GM23338 (cell line): Measurements from ENCODE around the gene SYT9.

Experiments used
- CREB1 ChIP-seq: fragments of 250-450 bp; sonication (Bioruptor Pico); IDR thresholded peaks from 2 replicates; pipeline ENCODE4 v1.5.0; 2020; ENCODE audit warnings: low read depth, mild to moderate bottlenecking, moderate library complexity
- EZH2 ChIP-seq: fragments of 200-600 bp; sonication (generic); IDR thresholded peaks from one replicate; pipeline ENCODE4 v1.8.0; 2017; ENCODE audit warnings: antibody characterized with exemption, mild to moderate bottlenecking, low read depth; ENCODE audit not compliant: unreplicated experiment
- NANOG ChIP-seq: IDR thresholded peaks from 2 replicates; pipeline ENCODE4 v1.6.1; 2016; ENCODE audit warnings: antibody characterized with exemption, borderline replicate concordance
- POLR2AphosphoS5 ChIP-seq: IDR thresholded peaks from 2 replicates; pipeline ENCODE4 v1.6.1; 2016; ENCODE audit warnings: antibody characterized with exemption, low read depth
- STAT1 ChIP-seq: IDR thresholded peaks from one replicate; pipeline ENCODE4 v1.6.1; 2016; ENCODE audit warnings: antibody characterized with exemption; ENCODE audit not compliant: unreplicated experiment
- ZNF114 ChIP-seq: fragments of 250-450 bp; sonication (Bioruptor Pico); IDR thresholded peaks from 2 replicates; pipeline ENCODE4 v1.5.0; 2020; ENCODE audit warnings: mild to moderate bottlenecking, moderate library complexity
- ZNF331 ChIP-seq: fragments of 250-450 bp; sonication (Bioruptor Pico); IDR thresholded peaks from 2 replicates; pipeline ENCODE4 v1.5.0; 2020; ENCODE audit warnings: low read depth, mild to moderate bottlenecking, moderate library complexity
- TF ChIP-seq, protein P1 (sequence below), 2 experiments: fragments of 200-600 bp in 1 of 2; sonication (generic) in 1 of 2; conservative IDR thresholded peaks; 2 replicates each; pipeline versions ENCODE4 v1.5.1 to v1.6.1; 2016 to 2017; ENCODE audit warnings: antibody characterized with exemption in 2 of 2, low read depth in 2 of 2, mild to moderate bottlenecking in 2 of 2, moderate library complexity in 1 of 2
- TF ChIP-seq, protein P2 (sequence below): IDR thresholded peaks from one replicate; pipeline ENCODE4 v1.6.1; 2018; ENCODE audit warnings: antibody characterized with exemption; ENCODE audit not compliant: unreplicated experiment

DNA sequence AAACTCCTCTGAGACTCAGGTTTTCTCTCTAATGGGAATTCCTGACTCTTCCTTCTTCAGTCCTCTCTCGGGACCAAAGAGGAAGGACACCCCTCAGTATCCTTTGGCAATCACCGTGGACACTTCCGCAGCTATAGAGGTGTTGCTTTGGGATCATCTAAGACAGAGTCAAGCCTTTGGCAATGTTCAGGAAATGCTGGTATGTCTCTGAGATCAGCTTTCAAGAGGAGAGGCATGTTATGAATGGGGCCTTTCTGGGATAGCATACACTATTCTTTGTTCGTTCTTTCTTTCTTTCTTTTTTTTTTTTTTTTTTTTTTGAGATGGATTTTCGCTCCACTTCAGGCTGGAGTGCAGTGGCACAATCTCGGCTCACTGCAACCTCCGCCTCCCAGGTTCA lies 219.4 kb downstream of the SYT9 start:
- TF ChIP-seq, protein P1, sequence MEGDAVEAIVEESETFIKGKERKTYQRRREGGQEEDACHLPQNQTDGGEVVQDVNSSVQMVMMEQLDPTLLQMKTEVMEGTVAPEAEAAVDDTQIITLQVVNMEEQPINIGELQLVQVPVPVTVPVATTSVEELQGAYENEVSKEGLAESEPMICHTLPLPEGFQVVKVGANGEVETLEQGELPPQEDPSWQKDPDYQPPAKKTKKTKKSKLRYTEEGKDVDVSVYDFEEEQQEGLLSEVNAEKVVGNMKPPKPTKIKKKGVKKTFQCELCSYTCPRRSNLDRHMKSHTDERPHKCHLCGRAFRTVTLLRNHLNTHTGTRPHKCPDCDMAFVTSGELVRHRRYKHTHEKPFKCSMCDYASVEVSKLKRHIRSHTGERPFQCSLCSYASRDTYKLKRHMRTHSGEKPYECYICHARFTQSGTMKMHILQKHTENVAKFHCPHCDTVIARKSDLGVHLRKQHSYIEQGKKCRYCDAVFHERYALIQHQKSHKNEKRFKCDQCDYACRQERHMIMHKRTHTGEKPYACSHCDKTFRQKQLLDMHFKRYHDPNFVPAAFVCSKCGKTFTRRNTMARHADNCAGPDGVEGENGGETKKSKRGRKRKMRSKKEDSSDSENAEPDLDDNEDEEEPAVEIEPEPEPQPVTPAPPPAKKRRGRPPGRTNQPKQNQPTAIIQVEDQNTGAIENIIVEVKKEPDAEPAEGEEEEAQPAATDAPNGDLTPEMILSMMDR (conservative IDR thresholded peaks at IDR 0.05; ENCODE audit: low read depth in 2 of 2): no peak
- TF ChIP-seq, protein P2, sequence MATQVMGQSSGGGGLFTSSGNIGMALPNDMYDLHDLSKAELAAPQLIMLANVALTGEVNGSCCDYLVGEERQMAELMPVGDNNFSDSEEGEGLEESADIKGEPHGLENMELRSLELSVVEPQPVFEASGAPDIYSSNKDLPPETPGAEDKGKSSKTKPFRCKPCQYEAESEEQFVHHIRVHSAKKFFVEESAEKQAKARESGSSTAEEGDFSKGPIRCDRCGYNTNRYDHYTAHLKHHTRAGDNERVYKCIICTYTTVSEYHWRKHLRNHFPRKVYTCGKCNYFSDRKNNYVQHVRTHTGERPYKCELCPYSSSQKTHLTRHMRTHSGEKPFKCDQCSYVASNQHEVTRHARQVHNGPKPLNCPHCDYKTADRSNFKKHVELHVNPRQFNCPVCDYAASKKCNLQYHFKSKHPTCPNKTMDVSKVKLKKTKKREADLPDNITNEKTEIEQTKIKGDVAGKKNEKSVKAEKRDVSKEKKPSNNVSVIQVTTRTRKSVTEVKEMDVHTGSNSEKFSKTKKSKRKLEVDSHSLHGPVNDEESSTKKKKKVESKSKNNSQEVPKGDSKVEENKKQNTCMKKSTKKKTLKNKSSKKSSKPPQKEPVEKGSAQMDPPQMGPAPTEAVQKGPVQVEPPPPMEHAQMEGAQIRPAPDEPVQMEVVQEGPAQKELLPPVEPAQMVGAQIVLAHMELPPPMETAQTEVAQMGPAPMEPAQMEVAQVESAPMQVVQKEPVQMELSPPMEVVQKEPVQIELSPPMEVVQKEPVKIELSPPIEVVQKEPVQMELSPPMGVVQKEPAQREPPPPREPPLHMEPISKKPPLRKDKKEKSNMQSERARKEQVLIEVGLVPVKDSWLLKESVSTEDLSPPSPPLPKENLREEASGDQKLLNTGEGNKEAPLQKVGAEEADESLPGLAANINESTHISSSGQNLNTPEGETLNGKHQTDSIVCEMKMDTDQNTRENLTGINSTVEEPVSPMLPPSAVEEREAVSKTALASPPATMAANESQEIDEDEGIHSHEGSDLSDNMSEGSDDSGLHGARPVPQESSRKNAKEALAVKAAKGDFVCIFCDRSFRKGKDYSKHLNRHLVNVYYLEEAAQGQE: no peak
- TF ChIP-seq EZH2 (no peak), POLR2AphosphoS5 (no peak), NANOG (no peak), STAT1 (no peak), CREB1 (CRISPR knock-in tag) (no peak), ZNF331 (CRISPR knock-in tag) (no peak), ZNF114 (CRISPR knock-in tag) (no peak)
